Neural crest cell (in vitro differentiated cells): ENCODE data around the gene NOTCH3. TPM values are rescaled to one million over a fixed set of nuclear protein-coding genes. Genes with fewer than 3 reads are reported as not detected.
A peak's percentile ranks its signal among the peaks of the same experiment; 100 is the strongest.

Experiments used
- DNase-seq: peaks from one replicate; pipeline ENCODE4 v3.0.0; 2021; ENCODE audit warnings: low read depth, mixed read lengths, low spot score
- H3K27ac Mint-ChIP-seq: one replicate; pipeline ENCODE4 v1.8.0; 2021; ENCODE audit warnings: mild to moderate bottlenecking, mixed read lengths; ENCODE audit not compliant: unreplicated experiment
- H3K27me3 Mint-ChIP-seq: 2 replicates; pipeline ENCODE4 v1.8.0; 2021; ENCODE audit warnings: low read depth, mild to moderate bottlenecking, mixed read lengths
- H3K36me3 Mint-ChIP-seq: 2 replicates; pipeline ENCODE4 v1.8.0; 2021; ENCODE audit warnings: low read depth, mild to moderate bottlenecking, mixed read lengths
- H3K4me1 Mint-ChIP-seq: 2 replicates; pipeline ENCODE4 v1.8.0; 2021; ENCODE audit warnings: mixed read lengths
- H3K4me3 Mint-ChIP-seq: one replicate; pipeline ENCODE4 v1.8.0; 2021; ENCODE audit warnings: mild to moderate bottlenecking, mixed read lengths
- H3K9me3 Mint-ChIP-seq: 2 replicates; pipeline ENCODE4 v1.8.0; 2021; ENCODE audit warnings: mixed read lengths
- CTCF ChIP-seq: fragments of 200-600 bp; sonication (generic); conservative IDR thresholded peaks from 2 replicates; pipeline ENCODE4 v1.5.0; 2021; ENCODE audit warnings: antibody characterized with exemption, mild to moderate bottlenecking
- total RNA-seq: library from RNA; stranded (reverse); gene quantifications from 2 replicates; pipeline ENCODE4 v1.2.1, GENCODE V29; 2021

Gene NOTCH3
- total RNA-seq, 1 donor from 2014 or later, result 127 TPM

GRCh38 chr19:15220833-15221232 is 20.0 kb upstream of the NOTCH3 start:
- H3K36me3 Mint-ChIP-seq, result no peaks in the 10 kb centered on the region
- peaks cover 3% of the 10 kb centered on the region for H3K27me3 Mint-ChIP-seq
- DNase-seq, result no peak
- peaks cover 19% of the 10 kb centered on the region for H3K4me1 Mint-ChIP-seq
- H3K9me3 Mint-ChIP-seq, result no peaks in the 10 kb centered on the region
- H3K4me3 Mint-ChIP-seq, result peak overlapping the region; percentile 12
- TF ChIP-seq CTCF, result no peak
- peak overlapping the region; percentile 19 for H3K27ac Mint-ChIP-seq

GRCh38 chr19:15218501-15218900 is 17.7 kb upstream of the NOTCH3 start:
- TF ChIP-seq CTCF, result no peak
- Mint-ChIP-seq H3K27me3 (peaks cover 2% of the 10 kb centered on the region), H3K4me3 (no peak overlapping the region), H3K9me3 (no peaks in the 10 kb centered on the region), H3K36me3 (no peaks in the 10 kb centered on the region), H3K27ac (peak overlapping the region; percentile 35), H3K4me1 (peaks cover 13% of the 10 kb centered on the region)
- DNase-seq, result no peak

- Mint-ChIP-seq H3K27ac (no peak overlapping the region), H3K36me3 (no peaks in the 10 kb centered on the region), H3K4me1 (no peaks in the 10 kb centered on the region), H3K4me3 (no peak overlapping the region), H3K9me3 (no peaks in the 10 kb centered on the region), H3K27me3 (no peaks in the 10 kb centered on the region)
- no peak for DNase-seq
- no peak for TF ChIP-seq CTCF
Observed at GRCh38 chr19:15216363-15216762, 15.6 kb upstream of the NOTCH3 start.

- peaks cover 4% of the 10 kb centered on the region for H3K4me1 Mint-ChIP-seq
- no peak for DNase-seq
- H3K4me3 Mint-ChIP-seq, result no peak overlapping the region
- no peaks in the 10 kb centered on the region for H3K9me3 Mint-ChIP-seq
- no peak overlapping the region for H3K27ac Mint-ChIP-seq
- no peaks in the 10 kb centered on the region for H3K27me3 Mint-ChIP-seq
- H3K36me3 Mint-ChIP-seq, result no peaks in the 10 kb centered on the region
- no peak for TF ChIP-seq CTCF
Observed at GRCh38 chr19:15213715-15214381, 13.1 kb upstream of the NOTCH3 start.

- Mint-ChIP-seq H3K4me3 (no peak overlapping the region), H3K36me3 (no peaks in the 10 kb centered on the region), H3K4me1 (peaks cover 4% of the 10 kb centered on the region), H3K27me3 (no peaks in the 10 kb centered on the region), H3K9me3 (no peaks in the 10 kb centered on the region), H3K27ac (no peak overlapping the region)
- TF ChIP-seq CTCF, result no peak
- no peak for DNase-seq
Observed at GRCh38 chr19:15212711-15213110, 11.9 kb upstream of the NOTCH3 start.
